Endodermal cell (in vitro differentiated cells): ENCODE data around the gene INTS3. TPM values are rescaled to one million over a fixed set of nuclear protein-coding genes. Genes with fewer than 3 reads are reported as not detected.
A peak's percentile ranks its signal among the peaks of the same experiment; 100 is the strongest.

Experiments
- DNase-seq: peaks from one replicate; pipeline ENCODE4 v3.0.0-alpha.2; 2017
- H3K27ac ChIP-seq: 2 replicates; pipeline ENCODE4 v1.5.1; 2013; ENCODE audit warnings: mild to moderate bottlenecking, low read depth, low read length, moderate library complexity
- H3K27me3 ChIP-seq: 2 replicates; pipeline ENCODE4 v1.6.1; 2013; ENCODE audit warnings: mild to moderate bottlenecking, low read length, moderate library complexity; ENCODE audit not compliant: insufficient read depth, control insufficient read depth, poor library complexity, severe bottlenecking
- H3K36me3 ChIP-seq: 2 replicates; pipeline ENCODE4 v1.7.0; 2013; ENCODE audit warnings: mild to moderate bottlenecking, low read length, moderate library complexity; ENCODE audit not compliant: control insufficient read depth, insufficient read depth
- H3K4me1 ChIP-seq: one replicate; pipeline ENCODE4 v1.7.0; 2013; ENCODE audit warnings: low read length; ENCODE audit not compliant: control insufficient read depth, insufficient read depth
- H3K4me3 ChIP-seq: 2 replicates; pipeline ENCODE4 v1.5.1; 2013; ENCODE audit warnings: mild to moderate bottlenecking, low read length, moderate library complexity
- H3K9ac ChIP-seq: 2 replicates; pipeline ENCODE4 v1.6.1; 2013; ENCODE audit warnings: mild to moderate bottlenecking, low read length, moderate library complexity; ENCODE audit not compliant: poor library complexity, severe bottlenecking; ENCODE audit errors: extremely low read depth
- H3K9me3 ChIP-seq: 2 replicates; pipeline ENCODE4 v1.6.1; 2013; ENCODE audit warnings: mild to moderate bottlenecking, low read length, moderate library complexity; ENCODE audit not compliant: control insufficient read depth
- H3K27ac Mint-ChIP-seq: 2 replicates; pipeline ENCODE4 v1.8.0; 2020; ENCODE audit warnings: mixed read lengths
- H3K27me3 Mint-ChIP-seq: 2 replicates; pipeline ENCODE4 v1.8.0; 2021; ENCODE audit warnings: mild to moderate bottlenecking, mixed read lengths; ENCODE audit not compliant: insufficient read depth
- H3K36me3 Mint-ChIP-seq: 2 replicates; pipeline ENCODE4 v1.8.0; 2020; ENCODE audit warnings: low read depth, mixed read lengths
- H3K4me1 Mint-ChIP-seq: 2 replicates; pipeline ENCODE4 v1.8.0; 2020; ENCODE audit warnings: mixed read lengths
- H3K4me3 Mint-ChIP-seq: 2 replicates; pipeline ENCODE4 v1.8.0; 2020; ENCODE audit warnings: mild to moderate bottlenecking, moderate library complexity, mixed read lengths
- H3K9me3 Mint-ChIP-seq: 2 replicates; pipeline ENCODE4 v1.8.0; 2020; ENCODE audit warnings: mild to moderate bottlenecking, mixed read lengths
- WGBS, 2 experiments: methylation state at CpG; one replicate each; pipeline versions ENCODE4 v1.1.5 to v1.1.7; 2013; ENCODE audit warnings: missing lambda C conversion rate in 2 of 2, mixed read lengths in 1 of 2; ENCODE audit not compliant: insufficient coverage in 1 of 2, insufficient read length in 1 of 2; 5-methylcytosine and 5-hydroxymethylcytosine counted together
- total RNA-seq, 2 donors: library from RNA; stranded (reverse); fragmentation: NEBNext Ultra II Directional in 1 of 2; extraction: Animal tissue kit (Norgen Biotek cat#: 25700) in 1 of 2; gene quantifications; 2 replicates in 1 of 2; 3 replicates in 1 of 2; pipeline ENCODE4 v1.2.1, GENCODE V29; 2021
- TF ChIP-seq, protein P1 (sequence below): fragments of 200-600 bp; sonication (generic); conservative IDR thresholded peaks from 2 replicates; pipeline ENCODE4 v1.5.0; 2021; ENCODE audit warnings: antibody characterized with exemption, mild to moderate bottlenecking

Gene INTS3
- total RNA-seq, 2 donors from 2014 or later = 94.4 to 117 TPM

GRCh38 chr1:153799566-153800465 lies 72.0 kb downstream of the INTS3 start:
- H3K4me3 Mint-ChIP-seq = no peak overlapping the region
- no peaks in the 10 kb centered on the region for H3K27me3 Mint-ChIP-seq
- Histone ChIP-seq H3K9me3 (no peaks in the 10 kb centered on the region), H3K36me3 (peaks cover 10% of the 10 kb centered on the region), H3K27ac (no peak overlapping the region), H3K27me3 (no peaks in the 10 kb centered on the region), H3K4me1 (no peaks in the 10 kb centered on the region), H3K9ac (no peak overlapping the region), H3K4me3 (no peak overlapping the region)
- TF ChIP-seq, protein P1, sequence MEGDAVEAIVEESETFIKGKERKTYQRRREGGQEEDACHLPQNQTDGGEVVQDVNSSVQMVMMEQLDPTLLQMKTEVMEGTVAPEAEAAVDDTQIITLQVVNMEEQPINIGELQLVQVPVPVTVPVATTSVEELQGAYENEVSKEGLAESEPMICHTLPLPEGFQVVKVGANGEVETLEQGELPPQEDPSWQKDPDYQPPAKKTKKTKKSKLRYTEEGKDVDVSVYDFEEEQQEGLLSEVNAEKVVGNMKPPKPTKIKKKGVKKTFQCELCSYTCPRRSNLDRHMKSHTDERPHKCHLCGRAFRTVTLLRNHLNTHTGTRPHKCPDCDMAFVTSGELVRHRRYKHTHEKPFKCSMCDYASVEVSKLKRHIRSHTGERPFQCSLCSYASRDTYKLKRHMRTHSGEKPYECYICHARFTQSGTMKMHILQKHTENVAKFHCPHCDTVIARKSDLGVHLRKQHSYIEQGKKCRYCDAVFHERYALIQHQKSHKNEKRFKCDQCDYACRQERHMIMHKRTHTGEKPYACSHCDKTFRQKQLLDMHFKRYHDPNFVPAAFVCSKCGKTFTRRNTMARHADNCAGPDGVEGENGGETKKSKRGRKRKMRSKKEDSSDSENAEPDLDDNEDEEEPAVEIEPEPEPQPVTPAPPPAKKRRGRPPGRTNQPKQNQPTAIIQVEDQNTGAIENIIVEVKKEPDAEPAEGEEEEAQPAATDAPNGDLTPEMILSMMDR = no peak
- 95 to 96% methylated on average over 18 to 27 of the region's 27 CpGs for WGBS, 2 experiments
- DNase-seq = no peak
- H3K9me3 Mint-ChIP-seq = no peaks in the 10 kb centered on the region
- H3K4me1 Mint-ChIP-seq = peaks cover under 1% of the 10 kb centered on the region
- H3K27ac Mint-ChIP-seq = no peak overlapping the region
- peaks cover 10% of the 10 kb centered on the region for H3K36me3 Mint-ChIP-seq

DNA sequence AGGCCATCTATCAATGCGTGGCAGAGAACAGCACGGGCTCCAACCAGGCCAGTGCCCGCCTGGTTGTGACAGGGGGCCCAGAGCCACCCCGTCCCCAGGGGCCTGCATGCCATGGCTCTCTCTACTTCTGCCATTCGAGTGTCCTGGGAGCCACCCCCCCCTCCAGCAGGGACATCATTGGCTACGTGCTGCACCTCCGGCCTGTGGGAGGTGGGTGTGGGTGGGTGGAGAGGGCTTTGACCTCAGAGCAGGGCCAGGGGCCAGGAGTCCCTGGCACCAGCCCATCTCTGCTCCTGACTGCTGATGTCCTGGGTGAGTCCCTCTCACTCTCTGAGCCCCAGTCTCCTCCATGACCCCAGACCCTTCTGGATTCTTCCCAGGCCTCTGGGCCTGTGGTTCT lies 72.7 kb downstream of the INTS3 start:
- no peak overlapping the region for H3K9ac ChIP-seq
- peaks cover 10% of the 10 kb centered on the region for H3K36me3 Mint-ChIP-seq
- peaks cover 10% of the 10 kb centered on the region for H3K36me3 ChIP-seq
- WGBS, 2 experiments = 88% methylated on average over 6 of the region's 7 CpGs; no CpG with 5 or more reads in 1 of the 2 experiments
- no peaks in the 10 kb centered on the region for H3K4me1 Mint-ChIP-seq
- H3K9me3 ChIP-seq = no peaks in the 10 kb centered on the region
- no peak for DNase-seq
- H3K9me3 Mint-ChIP-seq = no peaks in the 10 kb centered on the region
- H3K27ac ChIP-seq = no peak overlapping the region
- no peaks in the 10 kb centered on the region for H3K4me1 ChIP-seq
- H3K4me3 Mint-ChIP-seq = no peak overlapping the region
- TF ChIP-seq, protein P1 = no peak
- no peaks in the 10 kb centered on the region for H3K27me3 ChIP-seq
- H3K27ac Mint-ChIP-seq = peak overlapping the region; percentile 48
- H3K4me3 ChIP-seq = no peak overlapping the region
- H3K27me3 Mint-ChIP-seq = no peaks in the 10 kb centered on the region

- Histone ChIP-seq H3K27me3 (no peaks in the 10 kb centered on the region), H3K4me3 (no peak overlapping the region), H3K36me3 (peaks cover 10% of the 10 kb centered on the region), H3K9me3 (no peaks in the 10 kb centered on the region), H3K27ac (peak overlapping the region; percentile 17), H3K9ac (no peak overlapping the region), H3K4me1 (no peaks in the 10 kb centered on the region)
- H3K27ac Mint-ChIP-seq = peak overlapping the region; percentile 48
- H3K9me3 Mint-ChIP-seq = no peaks in the 10 kb centered on the region
- 96 to 100% methylated on average over 4 to 6 of the region's 6 CpGs for WGBS, 2 experiments
- H3K36me3 Mint-ChIP-seq = peaks cover 10% of the 10 kb centered on the region
- no peaks in the 10 kb centered on the region for H3K4me1 Mint-ChIP-seq
- DNase-seq = no peak
- no peaks in the 10 kb centered on the region for H3K27me3 Mint-ChIP-seq
- no peak overlapping the region for H3K4me3 Mint-ChIP-seq
- TF ChIP-seq, protein P1 = no peak
Observed at GRCh38 chr1:153801028-153801625, 73.3 kb downstream of the INTS3 start.
